H7 (cell line): ENCODE data around the gene RTP1. TPM values are rescaled to one million over a fixed set of nuclear protein-coding genes. Genes with fewer than 3 reads are reported as not detected.
"Not testable (repeated sequence)": the region's sequence is repeated elsewhere in the genome, so short reads cannot be mapped to it uniquely, and the experiment has no call there.

Source experiments
- DNase-seq: peaks from one replicate; pipeline ENCODE4 v3.0.0; 2012
- H3K27me3 ChIP-seq: 2 replicates; pipeline ENCODE4 v1.6.0; 2011; ENCODE audit warnings: mild to moderate bottlenecking, low read length; ENCODE audit not compliant: control insufficient read depth, insufficient read depth
- H3K36me3 ChIP-seq: replicated peaks from 2 replicates; pipeline ENCODE4 v1.5.1; 2011; ENCODE audit warnings: low read length; ENCODE audit not compliant: control insufficient read depth, insufficient read depth
- H3K4me3 ChIP-seq: 2 replicates; pipeline ENCODE4 v1.5.1; 2011; ENCODE audit warnings: low read depth, mild to moderate bottlenecking, control low read depth, low read length, moderate library complexity; ENCODE audit not compliant: insufficient read depth
- total RNA-seq: library from RNA; depleted of rRNA; stranded (reverse); fragments of >200 nt; shearing (Covaris generic); gene quantifications from 2 replicates; pipeline ENCODE4 v1.2.3, GENCODE V29; 2014; rRNA removed

Gene RTP1
- 5.1 and 5.3 TPM in 2 replicates for total RNA-seq

DNA sequence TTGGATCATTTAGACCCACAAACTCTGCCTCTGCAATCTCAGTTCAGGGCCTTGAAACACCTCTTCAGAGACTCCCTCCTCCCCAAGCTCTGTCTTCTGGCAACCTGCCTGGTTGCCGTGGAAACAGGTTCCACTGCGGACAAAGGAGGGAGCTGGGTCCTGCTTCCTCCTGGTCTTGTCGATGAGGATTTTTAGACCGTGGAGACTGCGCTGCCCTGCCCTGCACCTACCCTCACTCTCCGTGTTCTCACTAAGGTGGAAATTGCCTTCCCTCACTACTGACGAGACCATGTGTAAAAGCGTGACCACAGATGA lies at the start of gene RTP1:
Gene RTP1 (plus strand): TSS at position 152 of the 315 bp plus-strand sequence. CDS start 30 bp downstream, at position 182.
- H3K4me3 ChIP-seq, result no peak within 1 kb of the TSS
- H3K27me3 ChIP-seq, result no peaks in the 10 kb centered on the region
- H3K36me3 ChIP-seq, result no peaks in the 10 kb centered on the region
- DNase-seq, result peak; percentile 62

- DNase-seq, result no peak
Measured at GRCh38 chr3:187150186-187150585, 47.1 kb upstream of the RTP1 start.

DNA sequence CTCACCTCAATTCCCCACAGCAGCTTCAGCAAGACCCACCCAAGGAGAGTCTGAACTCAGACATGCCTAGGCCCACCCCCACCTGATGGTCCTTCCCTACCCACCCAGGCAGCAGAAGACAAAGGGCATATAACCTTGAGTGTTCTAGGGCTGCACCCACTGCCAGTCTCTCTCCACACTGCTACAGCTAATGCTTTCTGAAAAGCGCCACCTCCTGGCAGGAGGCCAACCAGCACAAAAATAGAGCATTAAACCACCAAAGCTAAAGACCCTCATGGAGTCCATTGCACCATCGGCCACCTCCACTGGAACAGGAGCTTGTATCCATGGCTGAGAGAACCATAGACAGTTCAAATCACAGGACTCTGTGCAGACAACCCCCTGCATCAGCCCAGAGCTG lies 46.7 kb upstream of the RTP1 start:
- Histone ChIP-seq H3K4me3 (no peak overlapping the region), H3K27me3 (no peaks in the 10 kb centered on the region), H3K36me3 (peaks cover 1% of the 10 kb centered on the region)
- no peak for DNase-seq

More at GRCh38 chr3:187150186-187150585, 47.1 kb upstream of the RTP1 start:
- peaks cover 1% of the 10 kb centered on the region for H3K36me3 ChIP-seq
- no peak overlapping the region for H3K4me3 ChIP-seq
- no peaks in the 10 kb centered on the region for H3K27me3 ChIP-seq

DNA sequence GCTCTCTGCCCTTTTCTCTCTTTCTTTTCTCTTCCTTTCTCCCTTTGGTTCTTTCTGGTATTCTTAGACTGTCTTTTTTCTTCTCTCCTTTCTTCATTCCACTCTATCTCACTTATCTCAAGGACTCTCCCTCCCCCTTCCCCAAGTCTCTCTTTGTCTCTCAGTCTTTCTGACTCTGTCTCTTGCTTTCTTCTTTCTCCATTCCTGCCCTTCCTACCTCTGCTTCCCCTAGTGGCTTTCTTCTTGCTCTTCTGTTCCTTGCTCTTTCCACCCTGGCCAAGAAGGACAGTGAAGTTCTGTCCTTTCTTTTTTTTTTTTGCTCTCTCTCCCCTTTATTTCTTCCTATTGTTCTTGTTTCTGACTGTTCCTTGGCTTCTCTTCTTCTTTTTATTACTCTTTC lies 35.7 kb upstream of the RTP1 start:
- Histone ChIP-seq H3K36me3 (peaks cover 1% of the 10 kb centered on the region), H3K27me3 (no peaks in the 10 kb centered on the region), H3K4me3 (no peak overlapping the region)
- DNase-seq, result no peak

GRCh38 chr3:187162265-187162953 lies 34.9 kb upstream of the RTP1 start:
- no peaks in the 10 kb centered on the region for H3K27me3 ChIP-seq
- no peak for DNase-seq
- H3K4me3 ChIP-seq, result no peak overlapping the region
- H3K36me3 ChIP-seq, result peaks cover 1% of the 10 kb centered on the region

GRCh38 chr3:187165144-187165543 lies 32.1 kb upstream of the RTP1 start:
- H3K27me3 ChIP-seq, result no peaks in the 10 kb centered on the region
- peak; percentile 67 for DNase-seq
- no peak overlapping the region for H3K4me3 ChIP-seq
- H3K36me3 ChIP-seq, result peaks cover 3% of the 10 kb centered on the region

DNA sequence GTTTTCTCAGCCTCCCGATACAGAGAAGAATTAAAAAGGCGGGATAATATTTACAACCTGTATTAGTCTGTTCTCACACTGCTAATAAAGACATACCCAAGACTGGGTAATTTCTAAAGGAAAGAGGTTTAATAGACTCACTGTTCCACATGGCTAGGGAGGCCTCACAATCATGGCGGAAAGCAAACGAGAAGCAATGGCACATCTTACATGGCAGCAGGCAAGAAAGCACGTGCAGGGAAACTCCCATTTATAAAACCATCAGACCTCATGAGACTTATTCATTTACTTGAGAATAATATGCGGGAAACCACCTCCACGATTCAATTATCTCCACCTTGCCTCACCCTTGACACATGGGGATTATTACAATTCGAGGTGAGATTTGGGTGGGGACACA lies 30.5 kb upstream of the RTP1 start:
- no peak for DNase-seq
- no peak overlapping the region for H3K4me3 ChIP-seq
- H3K36me3 ChIP-seq, result peaks cover 3% of the 10 kb centered on the region
- H3K27me3 ChIP-seq, result no peaks in the 10 kb centered on the region

DNA sequence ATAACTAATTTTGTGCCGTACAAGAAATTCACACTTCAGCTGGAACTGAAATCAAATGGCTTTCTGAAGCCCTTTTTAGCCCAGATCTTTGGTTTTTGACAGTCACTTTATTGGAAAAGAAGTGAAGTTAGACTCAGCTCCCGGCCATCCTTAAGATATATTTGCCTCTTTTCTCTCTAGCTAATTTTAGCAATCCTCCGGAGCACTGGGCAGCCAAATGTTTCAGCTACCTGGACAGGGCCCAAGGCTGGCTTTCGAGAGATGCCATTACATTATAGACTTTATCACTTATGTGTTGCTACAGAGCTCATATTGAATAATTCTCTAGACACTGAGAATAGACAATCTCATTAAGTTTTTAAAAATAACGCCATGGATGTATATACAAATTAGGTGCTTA lies 29.5 kb upstream of the RTP1 start:
- no peaks in the 10 kb centered on the region for H3K27me3 ChIP-seq
- H3K4me3 ChIP-seq, result no peak overlapping the region
- DNase-seq, result no peak
- H3K36me3 ChIP-seq, result peaks cover 4% of the 10 kb centered on the region

GRCh38 chr3:187169231-187169960 lies 27.9 kb upstream of the RTP1 start:
- H3K4me3 ChIP-seq, result no peak overlapping the region
- DNase-seq, result no peak
- no peaks in the 10 kb centered on the region for H3K27me3 ChIP-seq
- peaks cover 15% of the 10 kb centered on the region for H3K36me3 ChIP-seq

DNA sequence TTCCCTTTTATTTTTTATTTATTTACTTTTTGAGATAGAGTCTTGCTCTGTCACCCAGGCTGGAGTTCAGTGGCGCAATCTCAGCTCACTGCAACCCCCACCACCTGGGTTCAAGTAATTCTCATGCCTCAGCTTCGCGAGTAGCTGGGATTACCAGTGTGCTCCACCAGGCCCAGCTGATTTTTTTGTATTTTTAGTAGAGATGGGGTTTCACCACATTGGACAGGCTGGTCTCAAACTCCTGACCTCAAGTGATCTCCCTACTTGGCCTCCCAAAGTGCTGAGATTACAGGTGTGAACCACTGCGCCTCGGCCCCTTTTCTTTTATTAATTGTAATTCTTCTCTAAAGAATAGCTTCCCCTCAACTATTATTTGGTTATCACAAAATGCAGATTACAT lies 26.4 kb upstream of the RTP1 start:
- DNase-seq, H3K27me3 ChIP-seq, H3K4me3 ChIP-seq: not testable (repeated sequence)
- peaks cover 18% of the 10 kb centered on the region for H3K36me3 ChIP-seq

DNA sequence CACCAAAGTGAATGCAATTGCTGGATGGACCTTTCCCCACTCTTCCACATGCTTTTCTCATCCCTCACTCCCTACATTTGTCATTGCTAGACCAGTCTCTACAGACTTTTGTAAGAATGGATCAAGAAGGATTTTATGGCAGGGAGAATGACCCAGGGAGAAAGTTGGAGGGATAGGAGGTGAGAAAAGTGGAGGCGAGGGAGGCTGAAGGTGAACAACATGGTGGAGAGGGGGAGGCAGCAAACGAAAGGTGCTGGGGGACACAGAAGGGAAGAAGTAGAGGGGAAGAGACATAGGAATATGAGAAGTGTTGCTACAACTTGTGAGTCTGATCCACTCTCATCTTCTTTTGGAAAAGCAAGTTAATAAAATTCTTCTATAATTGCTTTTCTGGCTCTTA lies 24.4 kb upstream of the RTP1 start:
- Histone ChIP-seq H3K27me3 (no peaks in the 10 kb centered on the region), H3K4me3 (no peak overlapping the region), H3K36me3 (peaks cover 18% of the 10 kb centered on the region)
- DNase-seq, result no peak

- DNase-seq, result no peak
- Histone ChIP-seq H3K4me3 (no peak overlapping the region), H3K27me3 (no peaks in the 10 kb centered on the region), H3K36me3 (no peaks in the 10 kb centered on the region)
Measured at GRCh38 chr3:187181454-187182170, 15.7 kb upstream of the RTP1 start.

GRCh38 chr3:187183210-187183862 lies 13.9 kb upstream of the RTP1 start:
- H3K27me3 ChIP-seq, result no peaks in the 10 kb centered on the region
- no peak overlapping the region for H3K4me3 ChIP-seq
- no peak for DNase-seq
- H3K36me3 ChIP-seq, result no peaks in the 10 kb centered on the region

DNA sequence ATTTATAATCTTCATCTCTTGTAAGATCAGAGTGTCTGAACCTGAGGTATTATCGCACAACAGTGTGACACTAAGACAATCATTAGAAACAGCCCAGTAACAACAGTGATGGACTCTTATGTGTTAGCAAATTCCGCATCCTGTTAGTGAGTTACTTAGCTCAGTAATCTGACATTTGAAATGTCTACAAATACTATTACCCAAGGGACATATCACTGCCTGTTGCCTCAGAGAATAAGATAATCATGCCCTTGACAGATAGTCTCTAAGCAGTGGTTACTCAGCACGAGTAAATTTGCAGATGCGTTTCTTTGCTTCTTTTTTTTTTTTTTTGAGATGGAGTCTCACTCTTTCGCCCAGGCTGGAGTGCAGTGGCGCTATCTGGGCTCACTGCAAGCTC lies 13.4 kb upstream of the RTP1 start:
- no peak for DNase-seq

More for the DNA sequence above, 13.4 kb upstream of the RTP1 start:
- H3K36me3 ChIP-seq, result no peaks in the 10 kb centered on the region
- no peaks in the 10 kb centered on the region for H3K27me3 ChIP-seq
- no peak overlapping the region for H3K4me3 ChIP-seq
